H9 (cell line): ENCODE data around the gene CHD3. TPM values are rescaled to one million over a fixed set of nuclear protein-coding genes. Genes with fewer than 3 reads are reported as not detected.
A peak's percentile ranks its signal among the peaks of the same experiment; 100 is the strongest.

ENCODE experiments used
- DNase-seq: peaks from one replicate; pipeline ENCODE4 v3.0.0-alpha.2; 2017
- H2AFZ ChIP-seq: one replicate; pipeline ENCODE4 v1.6.1; 2013; ENCODE audit warnings: mild to moderate bottlenecking, low read length, control low read depth, moderate library complexity
- H2AK5ac ChIP-seq: 2 replicates; pipeline ENCODE4 v1.6.1; 2013; ENCODE audit warnings: low read length, control low read depth, mixed read lengths; ENCODE audit not compliant: insufficient read length
- H2BK120ac ChIP-seq: one replicate; pipeline ENCODE4 v1.6.1; 2013; ENCODE audit warnings: low read depth, mild to moderate bottlenecking, low read length, control low read depth, inconsistent platforms; ENCODE audit not compliant: poor library complexity, severe bottlenecking
- H2BK12ac ChIP-seq: 2 replicates; pipeline ENCODE4 v1.6.1; 2013; ENCODE audit warnings: low read length, control low read depth, mixed read lengths, low read depth; ENCODE audit not compliant: insufficient read length
- H2BK15ac ChIP-seq: 2 replicates; pipeline ENCODE4 v1.6.1; 2013; ENCODE audit warnings: low read depth, low read length, control low read depth
- H2BK20ac ChIP-seq: one replicate; pipeline ENCODE4 v1.6.1; 2013; ENCODE audit warnings: low read depth, mild to moderate bottlenecking, low read length, control low read depth, inconsistent platforms; ENCODE audit not compliant: poor library complexity, severe bottlenecking
- H2BK5ac ChIP-seq: 2 replicates; pipeline ENCODE4 v1.6.1; 2013; ENCODE audit warnings: low read length, control low read depth, mixed read lengths; ENCODE audit not compliant: insufficient read length
- H3K14ac ChIP-seq: 2 replicates; pipeline ENCODE4 v1.6.1; 2013; ENCODE audit warnings: low read length, control low read depth; ENCODE audit not compliant: insufficient read depth
- H3K18ac ChIP-seq: 2 replicates; pipeline ENCODE4 v1.6.1; 2013; ENCODE audit warnings: low read depth, mild to moderate bottlenecking, mixed read lengths, low read length, control low read depth; ENCODE audit not compliant: insufficient read length
- H3K23ac ChIP-seq: 2 replicates; pipeline ENCODE4 v1.6.1; 2013; ENCODE audit warnings: low read length, control low read depth, mixed read lengths, low read depth; ENCODE audit not compliant: insufficient read length
- H3K23me2 ChIP-seq: 2 replicates; pipeline ENCODE4 v1.6.1; 2013; ENCODE audit warnings: low read depth, mild to moderate bottlenecking, mixed read lengths, low read length, control low read depth; ENCODE audit not compliant: insufficient read length, poor library complexity, severe bottlenecking
- H3K27ac ChIP-seq: 2 replicates; pipeline ENCODE4 v1.5.1; 2013; ENCODE audit warnings: low read length, control low read depth, mixed read lengths, low read depth; ENCODE audit not compliant: insufficient read length
- H3K27me3 ChIP-seq: 2 replicates; pipeline ENCODE4 v1.6.1; 2013; ENCODE audit warnings: low read length, control low read depth, inconsistent platforms; ENCODE audit not compliant: insufficient read depth
- H3K4ac ChIP-seq: 2 replicates; pipeline ENCODE4 v1.6.1; 2013; ENCODE audit warnings: low read depth, mild to moderate bottlenecking, control low read depth, inconsistent platforms, low read length, moderate library complexity
- H3K4me1 ChIP-seq: 2 replicates; pipeline ENCODE4 v1.6.1; 2013; ENCODE audit warnings: low read length, control low read depth, inconsistent platforms; ENCODE audit not compliant: insufficient read depth
- H3K4me2 ChIP-seq: 2 replicates; pipeline ENCODE4 v1.6.1; 2013; ENCODE audit warnings: low read length, control low read depth, mixed read lengths; ENCODE audit not compliant: insufficient read length, insufficient read depth
- H3K56ac ChIP-seq: 2 replicates; pipeline ENCODE4 v1.6.1; 2013; ENCODE audit warnings: low read depth, mild to moderate bottlenecking, mixed read lengths, low read length, control low read depth; ENCODE audit not compliant: insufficient read length
- H3K79me1 ChIP-seq: 2 replicates; pipeline ENCODE4 v1.6.1; 2013; ENCODE audit warnings: low read depth, mild to moderate bottlenecking, moderate library complexity, low read length, control low read depth, inconsistent platforms; ENCODE audit not compliant: insufficient read depth, poor library complexity, severe bottlenecking
- H3K79me2 ChIP-seq: 2 replicates; pipeline ENCODE4 v1.6.1; 2013; ENCODE audit warnings: low read length, control low read depth, inconsistent platforms; ENCODE audit not compliant: insufficient read depth
- H3K9ac ChIP-seq: 2 replicates; pipeline ENCODE4 v1.6.1; 2013; ENCODE audit warnings: low read length, control low read depth, mixed read lengths; ENCODE audit not compliant: insufficient read length; ENCODE audit errors: extremely low read depth
- H3K9me3 ChIP-seq: one replicate; pipeline ENCODE4 v1.6.1; 2013; ENCODE audit warnings: low read depth, low read length, inconsistent platforms; ENCODE audit not compliant: control insufficient read depth
- H3T11ph ChIP-seq: one replicate; pipeline ENCODE4 v1.6.1; 2013; ENCODE audit warnings: mild to moderate bottlenecking, low read length, control low read depth, inconsistent platforms
- H4K20me1 ChIP-seq: one replicate; pipeline ENCODE4 v1.6.1; 2013; ENCODE audit not compliant: control insufficient read depth, insufficient read length, insufficient read depth
- H4K5ac ChIP-seq: 2 replicates; pipeline ENCODE4 v1.6.1; 2013; ENCODE audit warnings: low read depth, mild to moderate bottlenecking, mixed read lengths, low read length, control low read depth; ENCODE audit not compliant: insufficient read length
- H4K8ac ChIP-seq: replicated peaks from 2 replicates; pipeline ENCODE4 v1.6.1; 2013; ENCODE audit warnings: low read length, control low read depth, mixed read lengths, low read depth; ENCODE audit not compliant: insufficient read length
- H4K91ac ChIP-seq: 2 replicates; pipeline ENCODE4 v1.6.1; 2013; ENCODE audit warnings: low read depth, mild to moderate bottlenecking, moderate library complexity, mixed read lengths, low read length, control low read depth; ENCODE audit not compliant: insufficient read length
- H3K27ac Mint-ChIP-seq, 3 experiments: 2 replicates in 2 of 3; 3 replicates in 1 of 3; pipeline ENCODE4 v1.8.0; 2020 to 2021; ENCODE audit warnings: mixed read lengths in 3 of 3, mild to moderate bottlenecking in 1 of 3, moderate library complexity in 1 of 3
- H3K27me3 Mint-ChIP-seq: 2 replicates; pipeline ENCODE4 v1.8.0; 2021; ENCODE audit warnings: low read depth, mild to moderate bottlenecking, moderate library complexity, mixed read lengths
- H3K36me3 Mint-ChIP-seq, 3 experiments: 2 replicates in 2 of 3; 3 replicates in 1 of 3; pipeline ENCODE4 v1.8.0; 2020 to 2021; ENCODE audit warnings: low read depth in 3 of 3, mixed read lengths in 3 of 3; ENCODE audit not compliant: insufficient read depth in 1 of 3
- H3K4me1 Mint-ChIP-seq, 2 experiments: 2 replicates each; pipeline ENCODE4 v1.8.0; 2020; ENCODE audit warnings: mixed read lengths in 2 of 2
- H3K4me3 Mint-ChIP-seq, 2 experiments: 2 replicates in 1 of 2; 3 replicates in 1 of 2; pipeline ENCODE4 v1.8.0; 2020 to 2021; ENCODE audit warnings: mild to moderate bottlenecking in 2 of 2, mixed read lengths in 2 of 2, moderate library complexity in 1 of 2
- H3K9me3 Mint-ChIP-seq, 2 experiments: 2 replicates in 1 of 2; 3 replicates in 1 of 2; pipeline ENCODE4 v1.8.0; 2020; ENCODE audit warnings: mild to moderate bottlenecking in 2 of 2, mixed read lengths in 2 of 2, moderate library complexity in 1 of 2
- CTCF ChIP-seq: fragments of 200-600 bp; sonication (generic); conservative IDR thresholded peaks from 3 replicates; pipeline ENCODE4 v1.8.0; 2021; ENCODE audit warnings: antibody characterized with exemption, mild to moderate bottlenecking
- WGBS: extraction: QIAGEN DNeasy Blood & Tissue Kit; methylation state at CpG from one replicate; pipeline ENCODE4 v1.1.7; 2013; ENCODE audit warnings: missing lambda C conversion rate, low lambda C conversion rate, mixed read lengths; ENCODE audit not compliant: insufficient read length; ENCODE audit errors: extremely low coverage; 5-methylcytosine and 5-hydroxymethylcytosine counted together
- total RNA-seq: library from RNA; stranded (reverse); gene quantifications from 2 replicates; pipeline ENCODE4 v1.2.1, GENCODE V29; 2021

Gene CHD3
- total RNA-seq, 1 experiment from 2014 or later = 33.2 TPM

GRCh38 chr17:7839190-7839875 lies 49.3 kb upstream of the CHD3 start:
- Histone ChIP-seq H3K18ac (no peak overlapping the region), H3K4ac (no peak overlapping the region), H3K9ac (no peak overlapping the region), H4K5ac (no peak overlapping the region), H2BK12ac (no peak overlapping the region), H3K4me1 (no peaks in the 10 kb centered on the region; the same call in 1 of the 2 replicates), H2BK5ac (no peak overlapping the region), H3K14ac (no peak overlapping the region; the same call in 1 of the 2 replicates), H2BK15ac (no peak overlapping the region), H4K91ac (no peak overlapping the region), H3K79me1 (no peaks in the 10 kb centered on the region), H3K27me3 (peaks cover 28% of the 10 kb centered on the region; the same call in 1 of the 2 replicates), H3T11ph (no peak overlapping the region), H2BK20ac (no peak overlapping the region), H3K4me2 (no peak overlapping the region), H3K23me2 (peaks cover 51% of the 10 kb centered on the region), H4K20me1 (no peaks in the 10 kb centered on the region), H3K27ac (no peak overlapping the region), H2AFZ (no peak overlapping the region), H3K79me2 (no peaks in the 10 kb centered on the region), H2BK120ac (no peak overlapping the region), H2AK5ac (no peak overlapping the region), H3K56ac (no peak overlapping the region), H3K9me3 (no peaks in the 10 kb centered on the region), H4K8ac (no peak overlapping the region), H3K23ac (no peak overlapping the region)
- Mint-ChIP-seq H3K27ac (peak overlapping the region in 1 of 3 experiments; percentile 68; a peak in 2 of 7 replicates), H3K9me3 (no peaks in the 10 kb centered on the region; a peak in 1 of 5 replicates), H3K4me3 (peak overlapping the region in 1 of 2 experiments; percentile 28; a peak in 1 of 5 replicates), H3K4me1 (peaks cover 47 to 55% of the 10 kb centered on the region in 2 experiments), H3K36me3 (peaks cover 2 to 11% (median 9%) of the 10 kb centered on the region in 3 experiments; a peak in 5 of 7 replicates), H3K27me3 (peaks cover 30% of the 10 kb centered on the region)
- no peak for TF ChIP-seq CTCF
- no peak for DNase-seq
- WGBS = no CpG with 5 or more reads among the region's 6 CpGs
